Fibroblast of skin of left biceps (primary cell): ENCODE results near the gene PDIA6.

Source experiments
- DNase-seq, 2 experiments: peaks; one replicate each; pipeline ENCODE4 v3.0.0-alpha.2; 2013; ENCODE audit warnings: low read depth in 2 of 2

PDIA6 gene

DNA sequence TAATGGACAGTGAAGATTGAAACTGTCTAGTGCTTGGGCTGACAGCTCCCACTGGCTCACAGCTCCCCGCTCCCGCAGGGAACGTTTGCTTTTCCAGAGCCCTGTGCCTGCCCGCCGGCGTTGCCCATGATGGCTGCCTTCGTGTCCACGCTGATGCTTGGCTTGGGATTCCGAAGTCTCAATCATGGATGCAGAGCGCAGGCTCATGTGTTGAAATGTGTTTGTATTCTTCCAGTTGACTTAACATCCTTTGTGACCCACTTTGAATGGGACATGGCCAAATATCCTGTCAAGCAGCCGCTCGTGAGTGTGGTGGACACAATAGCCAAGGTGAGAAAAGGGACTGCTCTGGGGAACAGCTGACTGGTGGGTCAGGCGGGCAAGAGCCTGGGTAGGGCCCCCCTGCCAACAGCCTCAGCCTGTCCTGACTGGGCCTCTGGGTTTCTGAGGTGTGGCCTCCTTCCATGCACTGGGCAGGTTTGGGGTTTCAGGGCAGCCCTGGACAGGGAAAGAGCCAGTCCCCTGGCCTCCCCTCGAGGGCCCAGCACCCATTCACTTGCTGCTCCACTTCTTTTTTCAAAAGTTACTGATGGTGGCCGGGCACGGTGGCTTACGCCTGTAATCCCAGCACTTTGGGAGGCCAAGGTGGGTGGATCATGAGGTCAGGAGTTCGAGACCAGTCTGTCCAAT, 48.3 kb downstream of the PDIA6 start:
- DNase-seq = no peak

DNA sequence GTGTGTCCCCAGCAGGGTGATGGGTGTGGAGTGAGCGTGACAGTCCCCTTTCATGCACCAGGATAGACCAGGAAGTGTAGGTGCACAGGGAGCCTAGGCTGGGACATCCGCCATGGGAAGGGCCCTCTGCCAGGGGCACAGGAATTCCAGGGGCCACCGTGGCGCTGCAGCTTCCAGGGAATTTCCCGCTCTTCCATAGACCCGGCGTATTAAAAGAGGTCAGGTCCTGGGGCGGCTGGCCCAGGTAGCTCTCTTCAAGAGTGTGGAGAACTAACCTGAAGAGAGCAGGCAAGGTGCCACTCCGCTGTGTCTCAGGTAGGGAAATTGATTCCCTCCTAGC, 49.2 kb downstream of the PDIA6 start:
- DNase-seq = no peak

DNA sequence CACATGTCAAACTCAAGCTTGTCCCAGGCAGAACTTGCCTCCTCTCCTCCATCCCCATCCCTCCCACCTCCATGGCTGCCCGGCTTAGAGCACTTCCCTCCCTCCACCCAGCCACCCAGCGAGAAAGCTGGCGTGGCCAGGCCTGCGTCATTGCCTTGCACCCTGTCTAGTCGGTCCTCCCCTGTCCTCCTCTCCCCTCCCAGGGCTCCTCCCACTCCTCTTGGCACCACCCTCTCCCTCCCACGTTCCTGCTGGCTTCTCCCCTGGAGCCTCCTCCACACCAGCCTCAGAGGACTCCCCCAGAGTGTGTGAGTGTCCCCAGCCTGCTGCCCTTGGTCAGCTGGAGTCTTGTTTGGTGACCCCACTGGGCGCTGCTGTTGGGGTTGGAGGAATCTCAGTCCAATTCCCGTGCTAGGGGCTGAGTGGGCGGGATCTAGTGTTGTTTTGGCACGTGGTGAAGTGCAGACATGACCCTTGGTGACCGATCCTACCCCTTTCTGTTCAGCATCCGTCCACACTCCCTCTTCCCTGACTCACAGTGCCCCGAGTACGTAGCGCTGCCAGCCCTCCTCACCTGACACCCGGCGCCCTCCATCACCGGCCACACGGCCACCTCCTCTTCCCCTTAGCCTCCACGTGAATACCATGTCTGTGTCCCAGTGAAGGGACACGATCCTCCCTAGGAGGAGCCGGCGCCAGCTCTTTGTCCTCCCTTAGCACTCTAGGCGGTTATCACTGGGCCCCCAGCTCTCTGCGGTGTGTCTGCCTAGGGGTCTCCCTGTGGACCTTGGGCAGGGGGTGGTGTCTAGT, 49.7 kb downstream of the PDIA6 start:
- DNase-seq = no peak

DNA sequence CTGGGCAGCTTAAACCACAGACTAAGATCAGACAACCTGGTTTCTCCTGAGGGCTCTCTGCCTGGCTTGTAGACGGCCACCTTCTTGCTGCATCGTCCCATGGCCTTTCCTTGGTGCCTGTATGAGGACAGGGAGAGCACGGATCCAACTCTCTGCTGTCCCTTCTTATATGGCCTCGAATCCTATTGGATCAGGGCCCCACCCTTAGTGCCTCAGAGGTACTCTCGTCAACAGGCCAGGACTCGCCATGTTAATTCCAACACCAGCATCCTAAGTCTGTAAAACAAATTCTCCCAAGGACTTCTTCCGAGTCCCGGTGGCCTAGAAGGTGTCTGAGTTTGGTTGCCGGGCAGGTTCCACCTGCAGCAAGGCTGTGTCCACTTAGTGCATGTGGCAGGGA, 51.0 kb downstream of the PDIA6 start:
- DNase-seq = no peak

DNA sequence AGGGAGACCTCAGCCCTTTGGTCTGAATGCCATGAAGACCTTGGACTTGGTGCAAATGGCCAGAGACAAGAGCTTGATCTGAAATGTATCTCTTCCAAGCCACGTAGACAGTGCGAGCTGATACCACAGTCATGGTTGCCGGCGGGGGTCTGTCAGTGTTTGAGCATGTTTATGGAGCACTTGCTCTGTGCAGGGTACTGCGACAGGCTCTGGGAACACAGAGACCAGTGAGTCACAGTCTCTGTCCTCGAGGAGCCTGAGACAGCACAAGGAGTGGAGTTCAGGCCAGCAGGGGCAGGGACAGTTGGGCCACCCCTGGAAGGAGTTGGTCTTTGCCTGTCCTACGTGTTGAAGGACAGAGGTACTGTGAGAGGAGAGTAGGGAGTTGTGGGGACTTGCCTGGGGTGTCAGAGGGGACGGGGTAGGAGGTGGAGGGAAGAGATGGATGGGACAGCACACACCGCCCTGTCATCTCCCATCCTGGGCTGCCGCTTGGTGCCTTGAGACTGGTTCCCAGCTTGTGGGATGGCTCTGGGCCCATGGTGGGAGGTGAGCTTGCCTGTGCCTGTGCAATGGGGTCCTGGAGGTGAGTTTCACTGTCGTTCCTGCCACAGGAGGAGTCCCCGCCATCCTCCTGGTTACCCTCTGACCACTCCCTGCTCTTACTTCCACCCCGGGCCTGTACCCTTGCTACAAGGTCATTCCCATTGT, 51.6 kb downstream of the PDIA6 start:
- no peak for DNase-seq

DNA sequence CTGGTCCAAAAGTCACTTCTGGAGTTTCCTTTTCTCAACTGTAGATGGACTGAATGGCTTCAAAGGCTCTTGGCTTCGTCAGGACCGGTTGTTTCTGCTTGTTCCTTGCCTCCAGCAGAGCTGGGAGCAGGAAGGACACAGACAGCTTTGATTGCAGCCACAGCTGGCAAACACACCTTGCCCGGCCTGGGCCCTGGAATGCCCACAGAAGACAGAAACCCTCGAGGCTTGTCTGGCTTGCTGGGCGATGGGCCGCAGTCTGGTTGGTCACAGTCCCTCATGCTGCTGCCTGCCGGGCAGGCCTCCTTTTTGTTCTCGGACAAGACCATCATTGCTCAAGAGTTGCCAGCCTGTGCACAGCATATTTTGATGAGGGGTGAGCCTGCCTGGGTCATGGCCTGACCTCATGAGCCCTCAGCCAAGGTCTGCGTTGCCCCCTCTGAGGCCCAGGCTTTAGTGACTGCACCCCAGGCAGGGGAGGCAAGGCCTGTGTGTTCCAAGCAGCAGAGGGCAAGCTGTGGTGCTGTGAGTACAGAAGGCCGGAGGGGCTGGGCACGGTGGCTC, 53.4 kb downstream of the PDIA6 start:
- DNase-seq = no peak

DNA sequence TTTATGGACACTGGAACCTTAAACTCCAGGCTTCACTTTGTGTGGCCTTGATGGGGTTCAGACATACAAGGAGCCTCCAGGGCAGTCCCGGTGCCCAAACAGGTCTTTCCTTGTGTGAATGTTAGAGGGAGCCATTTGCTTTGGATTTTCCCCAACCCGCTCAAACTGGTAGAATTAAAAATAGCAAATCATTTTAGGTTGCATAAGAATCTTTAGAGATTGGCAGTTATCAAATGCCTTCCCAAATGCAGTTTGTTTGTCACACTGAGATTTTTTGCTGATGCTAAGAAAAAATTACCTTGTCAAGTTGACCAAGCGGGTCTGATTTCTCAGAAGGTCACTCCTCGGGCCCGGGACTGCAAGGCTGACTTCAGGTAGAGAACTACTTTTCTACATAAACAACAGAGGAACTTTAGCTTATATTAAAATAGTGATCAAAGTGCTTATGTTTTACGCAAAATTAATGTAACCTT, 54.7 kb downstream of the PDIA6 start:
- no peak for DNase-seq

DNA sequence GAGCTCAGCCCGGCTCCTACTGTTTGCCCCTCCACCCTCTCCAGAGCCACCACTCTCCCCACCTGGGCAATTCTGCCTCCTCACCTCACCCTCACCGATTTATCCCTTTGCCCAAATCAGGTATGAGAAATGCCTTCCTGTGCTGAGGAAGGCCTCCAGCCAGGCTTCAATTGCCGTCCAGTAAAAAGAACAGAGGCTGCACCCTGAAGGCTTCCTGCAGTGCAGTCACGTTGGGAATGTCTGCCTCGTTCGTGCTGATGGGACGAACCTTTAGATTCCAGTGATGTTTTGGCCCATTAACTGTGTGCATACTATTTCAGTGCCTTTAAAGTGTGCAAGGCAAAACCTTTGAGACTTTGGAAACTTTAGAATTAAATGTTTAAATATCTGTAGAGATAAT, 57.0 kb downstream of the PDIA6 start:
- no peak for DNase-seq

DNA sequence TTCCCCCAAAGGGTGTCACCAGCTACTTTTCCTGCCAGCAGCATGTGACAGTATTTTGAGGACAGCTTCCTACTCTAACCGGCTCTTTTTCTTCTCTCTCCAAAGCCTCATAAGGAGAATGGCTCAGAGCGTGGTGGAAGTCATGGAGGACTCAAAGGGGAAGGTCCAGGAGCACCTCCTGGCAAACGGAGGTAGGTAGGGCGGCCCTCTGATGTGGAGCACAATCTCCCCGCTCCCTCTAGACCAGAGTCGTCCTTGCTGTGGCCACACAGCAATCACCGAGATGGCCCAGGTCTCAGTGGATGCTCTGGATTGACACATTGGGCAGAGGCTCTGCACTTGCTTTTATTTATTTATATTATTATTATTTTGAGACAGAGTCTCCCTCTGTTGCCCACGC, 58.7 kb downstream of the PDIA6 start:
- no peak for DNase-seq

DNA sequence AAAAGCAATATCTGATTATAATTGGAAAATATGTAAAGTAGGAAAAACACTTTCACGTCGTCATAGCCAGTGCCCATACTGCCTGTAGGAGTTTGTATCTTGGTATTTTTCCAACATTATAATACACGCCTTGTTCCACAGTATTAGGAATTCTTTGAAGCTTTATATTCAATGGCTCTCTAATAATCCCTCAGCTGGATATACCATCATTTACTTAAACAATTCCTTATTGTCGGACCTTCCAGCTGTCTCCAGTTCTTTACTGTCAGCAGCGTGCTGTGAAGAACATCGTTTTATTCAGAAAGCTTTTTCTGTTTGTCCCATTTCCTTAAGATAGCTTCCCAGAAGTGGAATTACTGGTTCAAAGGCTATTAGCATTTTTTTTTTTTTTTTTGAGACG, 59.4 kb downstream of the PDIA6 start:
- DNase-seq = no peak

DNA sequence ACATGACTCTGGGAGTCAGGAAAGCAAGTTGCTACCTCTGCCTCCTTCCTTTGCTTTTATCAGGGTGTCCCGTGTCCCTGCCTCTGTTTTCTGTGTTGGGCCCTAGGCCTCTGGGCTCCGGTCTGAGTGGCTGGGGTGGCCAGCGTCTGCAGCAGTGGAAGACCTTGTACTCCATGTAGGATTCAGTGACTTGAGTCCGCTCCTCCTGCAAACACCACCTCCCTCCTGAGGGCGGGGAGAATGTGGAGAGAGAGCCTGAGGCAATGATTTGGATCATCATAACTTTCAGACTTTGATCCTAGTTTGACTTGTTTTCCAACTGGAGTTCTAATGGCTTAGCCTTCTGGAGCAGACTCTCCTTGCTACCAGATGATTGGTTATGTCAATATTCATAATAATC, 60.3 kb downstream of the PDIA6 start:
- DNase-seq = no peak

DNA sequence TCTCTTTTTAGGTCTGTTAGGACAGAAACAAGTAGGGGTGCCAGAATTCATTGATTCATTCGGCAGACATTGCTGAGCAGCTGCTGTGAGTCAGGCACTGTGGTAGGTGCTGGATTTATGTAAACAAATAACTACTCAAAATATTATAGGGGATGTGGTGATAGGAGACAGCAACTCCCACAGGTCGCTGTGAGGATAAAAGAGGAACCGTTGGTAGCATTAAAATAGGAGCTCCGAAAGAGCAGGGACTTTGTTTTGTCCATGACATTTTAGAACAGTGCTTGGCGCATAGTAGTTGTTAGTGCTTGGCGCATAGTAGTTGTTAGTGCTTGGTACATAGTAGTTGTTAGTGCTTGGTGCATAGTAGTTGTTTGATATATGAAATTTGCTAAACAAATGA, 62.0 kb downstream of the PDIA6 start:
- DNase-seq = no peak

DNA sequence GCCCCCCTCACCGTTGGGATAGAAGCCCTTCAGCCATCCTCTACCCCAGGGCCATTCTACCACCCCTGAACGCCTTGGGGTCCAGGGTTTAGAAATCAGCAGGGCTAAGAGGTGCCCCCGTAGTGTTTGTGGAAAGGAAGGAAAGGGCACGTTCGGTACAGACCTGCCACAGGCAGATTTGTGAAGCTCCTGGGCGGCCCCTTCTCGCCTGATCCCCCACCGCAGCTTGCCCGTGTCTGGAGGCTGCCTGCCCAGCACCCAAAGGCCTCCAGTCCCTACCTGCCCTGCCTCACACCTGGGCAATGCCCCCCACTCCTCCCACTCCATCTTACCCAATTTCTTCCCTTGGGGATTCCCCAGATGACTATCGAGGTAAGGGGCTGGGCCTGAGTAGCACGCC, 69.9 kb downstream of the PDIA6 start:
- no peak for DNase-seq

DNA sequence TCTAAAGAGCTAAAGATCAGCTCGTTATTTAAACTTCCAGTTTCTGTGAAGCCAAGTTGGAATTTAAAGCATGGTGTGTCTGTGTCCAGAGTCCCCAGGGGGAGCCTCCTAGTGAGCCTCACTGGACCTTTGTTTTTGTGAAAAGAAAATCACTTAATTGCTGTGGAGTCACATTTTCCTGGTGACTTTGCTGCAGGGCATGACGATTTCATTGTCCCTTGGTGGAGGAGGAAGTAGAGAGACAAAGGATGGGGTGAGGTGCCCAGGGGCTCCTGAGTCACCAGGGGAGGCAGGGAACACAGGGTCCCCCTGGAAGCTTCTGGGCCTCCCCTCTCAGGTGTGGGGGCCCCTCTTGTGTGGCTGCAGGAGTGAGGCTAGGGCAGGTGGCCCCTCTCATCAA, 71.4 kb downstream of the PDIA6 start:
- no peak for DNase-seq

DNA sequence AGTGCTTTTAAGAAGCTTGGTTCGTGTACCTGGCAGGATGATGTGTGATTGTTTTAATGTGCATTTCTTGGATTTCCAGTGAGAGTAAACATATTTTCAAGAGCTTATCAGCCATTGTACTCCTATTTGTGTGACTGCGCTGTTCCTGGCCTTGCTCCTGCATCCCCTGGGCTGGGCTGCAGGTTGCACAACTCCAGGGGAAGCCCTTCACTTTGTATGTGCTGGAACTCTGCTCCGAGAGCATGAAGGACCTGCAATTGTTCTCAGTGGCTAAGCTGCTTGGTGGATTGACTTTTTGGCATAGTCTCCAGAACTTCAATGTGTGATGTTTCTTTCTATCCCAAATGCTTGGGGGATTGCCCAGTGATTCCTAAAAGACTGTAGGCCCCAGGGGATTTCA, 72.4 kb downstream of the PDIA6 start:
- no peak for DNase-seq

DNA sequence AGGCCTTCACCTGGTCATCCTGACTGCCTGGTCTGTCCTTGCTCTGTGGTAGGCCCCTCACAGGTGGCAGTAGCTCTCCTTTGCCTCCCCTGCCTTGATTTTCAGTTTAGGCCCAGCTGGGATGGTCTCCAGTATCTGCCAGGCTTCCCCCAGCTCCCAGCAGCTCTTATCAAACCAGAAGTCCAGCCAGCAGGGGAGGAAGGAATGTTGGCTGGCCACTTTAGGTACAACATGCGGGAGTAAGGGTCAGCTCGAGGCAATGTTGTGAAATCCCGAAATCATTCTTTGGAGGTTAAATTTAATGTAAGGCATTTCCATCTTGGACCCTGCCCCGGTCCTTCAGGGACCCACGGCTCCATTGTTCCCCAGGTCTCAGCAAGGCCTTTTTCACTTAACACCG, 74.4 kb downstream of the PDIA6 start:
- no peak for DNase-seq

DNA sequence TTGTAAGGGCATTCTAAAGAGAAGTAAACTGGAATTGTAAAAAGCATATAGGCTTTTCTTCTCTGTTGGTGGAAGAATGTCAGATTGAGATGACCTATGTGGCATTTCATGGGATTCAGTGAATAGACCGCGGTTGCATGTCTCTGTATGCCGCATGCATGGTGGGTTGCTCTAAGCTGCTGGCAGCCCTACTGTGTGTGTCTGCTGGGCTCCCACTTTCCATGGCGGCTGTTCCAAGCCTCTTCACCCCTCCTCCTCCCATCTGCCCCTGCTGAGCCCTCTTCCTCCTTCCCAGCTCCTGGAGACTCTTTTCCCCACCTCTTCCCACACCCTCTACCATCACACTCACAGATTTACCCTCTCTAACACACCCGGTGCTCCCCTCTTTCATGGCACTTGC, 78.6 kb downstream of the PDIA6 start:
- DNase-seq = no peak

DNA sequence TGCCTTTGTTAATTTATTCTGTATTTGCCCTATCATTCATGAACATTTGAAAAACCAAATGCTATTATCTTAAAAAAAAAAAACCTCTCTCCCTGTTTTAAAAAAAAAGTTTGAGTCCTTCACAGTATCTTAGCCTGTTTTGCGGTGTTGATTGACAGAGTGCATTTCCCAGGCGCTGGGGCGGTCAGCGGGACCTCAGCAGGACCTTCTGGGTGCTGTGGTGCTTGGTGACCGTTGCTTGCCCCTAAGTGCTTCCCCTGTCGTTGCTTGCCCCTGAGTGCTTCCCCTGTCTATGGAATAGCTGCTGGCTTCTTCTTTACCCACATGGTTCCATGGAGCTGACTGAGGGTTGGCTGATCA, 79.0 kb downstream of the PDIA6 start:
- DNase-seq = no peak
